WI38 (cell line): Measurements from ENCODE around the gene EVC.
"Not testable (repeated sequence)": the region's sequence is repeated elsewhere in the genome, so short reads cannot be mapped to it uniquely, and the experiment has no call there.

Source experiments
- H3K4me3 ChIP-seq: 2 replicates; pipeline ENCODE4 v1.5.1; 2011; ENCODE audit warnings: low read depth, mild to moderate bottlenecking, control low read depth, low read length
- TF ChIP-seq, protein P1 (sequence below): IDR thresholded peaks from 2 replicates; pipeline ENCODE4 v1.5.1; 2012; ENCODE audit warnings: low read depth, mild to moderate bottlenecking, control low read depth, low read length

EVC gene

GRCh38 chr4:5826437-5827107, 115.6 kb downstream of the EVC start:
- TF ChIP-seq, protein P1, sequence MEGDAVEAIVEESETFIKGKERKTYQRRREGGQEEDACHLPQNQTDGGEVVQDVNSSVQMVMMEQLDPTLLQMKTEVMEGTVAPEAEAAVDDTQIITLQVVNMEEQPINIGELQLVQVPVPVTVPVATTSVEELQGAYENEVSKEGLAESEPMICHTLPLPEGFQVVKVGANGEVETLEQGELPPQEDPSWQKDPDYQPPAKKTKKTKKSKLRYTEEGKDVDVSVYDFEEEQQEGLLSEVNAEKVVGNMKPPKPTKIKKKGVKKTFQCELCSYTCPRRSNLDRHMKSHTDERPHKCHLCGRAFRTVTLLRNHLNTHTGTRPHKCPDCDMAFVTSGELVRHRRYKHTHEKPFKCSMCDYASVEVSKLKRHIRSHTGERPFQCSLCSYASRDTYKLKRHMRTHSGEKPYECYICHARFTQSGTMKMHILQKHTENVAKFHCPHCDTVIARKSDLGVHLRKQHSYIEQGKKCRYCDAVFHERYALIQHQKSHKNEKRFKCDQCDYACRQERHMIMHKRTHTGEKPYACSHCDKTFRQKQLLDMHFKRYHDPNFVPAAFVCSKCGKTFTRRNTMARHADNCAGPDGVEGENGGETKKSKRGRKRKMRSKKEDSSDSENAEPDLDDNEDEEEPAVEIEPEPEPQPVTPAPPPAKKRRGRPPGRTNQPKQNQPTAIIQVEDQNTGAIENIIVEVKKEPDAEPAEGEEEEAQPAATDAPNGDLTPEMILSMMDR = no peak
- H3K4me3 ChIP-seq = no peak overlapping the region

DNA sequence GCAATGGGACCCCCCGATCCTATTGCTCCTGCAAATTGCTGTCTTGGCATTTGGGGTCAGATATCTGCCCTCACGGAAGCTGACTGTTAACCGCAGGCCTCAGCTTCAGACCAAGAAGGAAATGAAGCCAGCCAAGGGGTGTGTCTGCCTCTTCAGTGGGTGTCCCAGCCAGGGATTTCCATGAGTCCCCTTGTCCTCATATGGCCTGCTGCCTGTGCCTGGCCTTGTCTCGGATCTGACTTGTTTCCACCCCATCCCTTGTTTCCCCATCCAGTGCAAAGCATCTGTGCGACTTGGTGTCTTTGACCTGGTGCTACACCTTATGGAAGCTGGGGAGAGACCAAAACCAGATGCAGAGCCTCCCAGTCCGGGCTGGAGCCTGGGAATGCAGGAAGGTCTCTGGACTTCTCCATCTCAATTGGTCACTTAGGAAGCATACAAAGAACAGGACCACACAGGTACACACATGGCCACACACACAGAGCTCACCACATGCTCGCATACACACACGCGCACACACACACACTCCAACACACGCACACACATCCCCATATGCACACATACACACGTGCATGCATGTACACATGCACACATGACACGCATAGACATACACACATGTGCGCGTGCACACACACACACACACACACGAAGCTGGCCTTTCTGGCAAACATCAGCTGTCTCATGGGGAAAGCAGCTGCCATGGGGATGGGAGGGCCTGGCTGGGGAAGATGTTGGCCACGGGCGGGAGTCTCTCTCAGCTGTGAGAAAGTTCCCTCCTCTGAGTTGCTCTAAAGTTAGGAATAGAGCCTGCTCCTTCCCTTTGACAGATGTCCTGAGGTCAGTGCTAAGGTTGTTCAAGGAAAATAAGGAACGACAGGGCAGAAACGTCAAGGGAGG, 116.4 kb downstream of the EVC start:
- TF ChIP-seq, protein P1 = no peak
- H3K4me3 ChIP-seq = no peak overlapping the region

GRCh38 chr4:5828005-5828391, 117.0 kb downstream of the EVC start:
- no peak overlapping the region for H3K4me3 ChIP-seq
- TF ChIP-seq, protein P1 = no peak

- H3K4me3 ChIP-seq = no peak overlapping the region
Observed at GRCh38 chr4:5836943-5837342, 125.9 kb downstream of the EVC start.

DNA sequence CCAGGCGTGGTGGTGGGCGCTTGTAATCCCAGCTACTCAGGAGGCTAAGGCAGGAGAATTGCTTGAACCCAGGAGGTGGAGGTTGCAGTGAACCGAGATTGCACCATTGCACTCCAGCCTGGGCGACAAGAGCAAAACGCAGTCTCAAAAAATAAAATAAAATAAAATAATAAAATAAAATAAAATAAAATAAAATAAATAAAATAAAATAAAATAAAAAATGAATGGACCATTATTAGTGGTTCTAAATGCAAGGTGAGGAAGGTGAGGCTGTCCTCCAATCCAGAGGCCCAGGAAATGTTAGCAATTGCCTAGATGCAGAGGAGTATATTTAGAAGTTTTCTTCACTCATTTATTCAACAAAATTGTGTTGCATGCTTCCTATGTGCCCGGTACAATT, 126.5 kb downstream of the EVC start:
- H3K4me3 ChIP-seq = not testable (repeated sequence)

More at GRCh38 chr4:5836943-5837342, 125.9 kb downstream of the EVC start:
- TF ChIP-seq, protein P1 = no peak

DNA sequence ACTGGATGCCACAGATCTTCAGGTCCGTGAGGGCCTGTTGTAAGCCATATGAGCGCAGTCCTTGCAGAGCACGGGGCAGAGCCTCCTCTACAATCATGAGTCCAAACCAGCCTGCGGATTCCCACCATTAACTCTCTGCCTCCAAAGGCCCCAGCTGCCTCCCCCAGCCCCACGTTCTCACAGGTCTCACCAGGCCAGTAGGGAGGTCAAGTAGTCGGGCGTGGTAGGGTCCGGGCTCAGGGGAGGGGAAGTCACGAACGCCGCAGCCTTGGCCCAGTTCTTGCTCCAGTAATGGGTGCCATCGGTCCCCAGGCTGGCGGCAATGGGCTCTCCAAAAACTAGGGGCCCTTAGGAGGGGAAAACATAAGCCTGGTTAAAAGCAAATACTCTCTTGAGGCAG, 128.3 kb downstream of the EVC start:
- no peak overlapping the region for H3K4me3 ChIP-seq
- TF ChIP-seq, protein P1 = no peak

DNA sequence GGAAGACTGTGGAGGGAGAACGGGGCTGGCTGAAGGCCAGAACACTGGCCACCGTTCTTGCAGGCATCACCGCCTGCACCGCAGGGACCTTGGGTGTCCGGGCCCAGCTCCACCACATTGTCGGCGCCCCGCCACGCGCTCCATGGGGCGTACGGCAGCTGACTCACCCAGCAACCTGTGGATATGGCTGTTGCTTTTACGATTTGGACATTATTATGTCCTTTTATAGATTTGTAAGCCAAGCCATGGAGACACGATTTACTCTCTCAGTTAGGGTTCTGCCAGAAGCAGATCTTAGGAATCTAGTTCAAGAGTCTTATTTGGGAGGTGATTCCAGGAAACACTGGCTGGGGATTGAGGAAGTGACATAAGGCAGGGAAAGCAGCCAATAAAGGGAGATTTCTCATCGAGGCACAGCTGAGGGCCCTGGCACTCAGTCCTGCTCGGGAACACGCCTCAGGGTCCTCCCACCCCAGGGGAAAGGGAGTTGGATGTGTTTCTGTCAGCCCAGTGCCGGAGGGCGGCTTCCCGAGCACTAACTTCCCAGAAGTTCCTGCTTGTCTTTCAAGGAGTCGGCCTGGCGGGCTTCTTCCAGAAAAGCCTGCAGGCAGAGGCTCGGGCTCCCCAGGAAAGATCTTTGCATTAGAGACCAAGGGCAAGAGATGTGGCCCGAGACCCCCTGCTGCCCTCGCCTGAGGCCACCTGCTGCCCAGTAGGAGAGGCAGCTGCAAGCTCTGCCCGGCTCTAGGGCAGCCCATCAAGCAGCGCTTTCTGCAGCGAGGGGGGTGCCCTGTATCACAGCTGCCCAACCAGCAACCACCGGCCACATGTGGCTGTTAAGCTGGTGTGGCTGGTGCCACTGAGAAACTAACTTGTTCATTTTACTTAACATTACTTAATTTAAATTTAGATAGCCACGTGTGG, 129.0 kb downstream of the EVC start:
- no peak overlapping the region for H3K4me3 ChIP-seq

More for the DNA sequence above, 129.0 kb downstream of the EVC start:
- TF ChIP-seq, protein P1 = no peak
